HepG2 (cell line): ENCODE results near the gene C22orf31. TPM values are rescaled to one million over a fixed set of nuclear protein-coding genes. Genes with fewer than 3 reads are reported as not detected.
A peak's percentile ranks its signal among the peaks of the same experiment; 100 is the strongest.

ENCODE experiments used
- CBX5 ChIP-seq: sonication (generic); formaldehyde crosslinking; IDR thresholded peaks from 2 replicates; pipeline ENCODE4 v1.4.0; 2020; ENCODE audit warnings: missing genetic modification reagents, borderline replicate concordance
- CREB1 ChIP-seq, 2 experiments: fragments of 450-650 bp in 1 of 2; IDR thresholded peaks; 2 replicates each; pipeline ENCODE4 v1.6.1; 2016 to 2017; ENCODE audit warnings: control low read depth in 1 of 2, mild to moderate bottlenecking in 1 of 2, missing compliant biosample characterization in 1 of 2, missing genetic modification characterization in 1 of 2
- EZH2 ChIP-seq: conservative IDR thresholded peaks from 2 replicates; pipeline ENCODE4 v1.6.1; 2012; ENCODE audit warnings: mild to moderate bottlenecking, low read depth, low read length, moderate library complexity
- GATAD2A ChIP-seq: IDR thresholded peaks from 2 replicates; pipeline ENCODE4 v1.6.1; 2016
- LCORL ChIP-seq, 2 experiments: fragments of 450-650 bp in 1 of 2; sonication (generic) in 1 of 2; formaldehyde crosslinking in 1 of 2; IDR thresholded peaks; 2 replicates each; pipeline versions ENCODE4 v1.5.0 to v1.6.1; 2017 to 2020; ENCODE audit warnings: antibody characterized with exemption in 1 of 2, missing genetic modification reagents in 1 of 2
- MIXL1 ChIP-seq: IDR thresholded peaks from 2 replicates; pipeline ENCODE4 v1.6.1; 2016
- SNAPC2 ChIP-seq: sonication (generic); formaldehyde crosslinking; IDR thresholded peaks from 2 replicates; pipeline ENCODE4 v1.8.1; 2022; ENCODE audit warnings: mild to moderate bottlenecking, missing genetic modification reagents
- ZBTB7B ChIP-seq: sonication (generic); formaldehyde crosslinking; IDR thresholded peaks from 2 replicates; pipeline ENCODE4 v1.4.0; 2020; ENCODE audit warnings: missing genetic modification reagents
- ZNF367 ChIP-seq: sonication (generic); formaldehyde crosslinking; IDR thresholded peaks from 2 replicates; pipeline ENCODE4 v1.4.0; 2020; ENCODE audit warnings: missing genetic modification reagents, borderline replicate concordance
- polyA plus RNA-seq, 8 experiments: library from polyadenylated mRNA; depleted of rRNA in 3 of 8; stranded (reverse) in 7 of 8; unstranded in 1 of 8; fragments of >200 nt; fragmentation: Illumina TruSeq in 4 of 8; extraction: Trizol in 4 of 8; gene quantifications; 2 replicates each; pipeline versions ENCODE4 v1.2.1 to v1.2.3, GENCODE V29; 2011 to 2016; ENCODE audit warnings: low read depth in 4 of 8, missing spikeins in 1 of 8, mixed read lengths in 1 of 8; ENCODE audit not compliant: insufficient read depth in 1 of 8
- total RNA-seq, 5 experiments: library from RNA; depleted of rRNA; stranded (reverse); fragments of >200 nt; fragmentation: Illumina TruSeq; extraction: Trizol; gene quantifications; 2 replicates each; pipeline ENCODE4 v1.2.3, GENCODE V29; 2016; ENCODE audit warnings: low read depth in 1 of 5
- TF ChIP-seq, protein P1 (sequence below): sonication (generic); formaldehyde crosslinking; IDR thresholded peaks from 2 replicates; pipeline ENCODE4 v1.5.1; 2020; ENCODE audit warnings: mild to moderate bottlenecking, missing genetic modification reagents
- TF ChIP-seq, protein P2 (sequence below): sonication (generic); formaldehyde crosslinking; IDR thresholded peaks from 2 replicates; pipeline ENCODE4 v1.5.0; 2020; ENCODE audit warnings: mild to moderate bottlenecking, missing genetic modification reagents
- TF ChIP-seq, protein P3 (sequence below): sonication (generic); formaldehyde crosslinking; conservative IDR thresholded peaks from 2 replicates; pipeline ENCODE4 v1.4.0; 2020; ENCODE audit warnings: mild to moderate bottlenecking, missing genetic modification reagents, moderate library complexity
- TF ChIP-seq, protein P4 (sequence below): sonication (generic); formaldehyde crosslinking; IDR thresholded peaks from 2 replicates; pipeline ENCODE4 v1.4.0; 2020; ENCODE audit warnings: mild to moderate bottlenecking, missing genetic modification reagents, borderline replicate concordance

The C22orf31 gene
- total and polyA plus RNA-seq, 2 of the 13 experiments (the other 11 are each of a cell fraction or from before 2014, with no cell fraction given): not detected

DNA sequence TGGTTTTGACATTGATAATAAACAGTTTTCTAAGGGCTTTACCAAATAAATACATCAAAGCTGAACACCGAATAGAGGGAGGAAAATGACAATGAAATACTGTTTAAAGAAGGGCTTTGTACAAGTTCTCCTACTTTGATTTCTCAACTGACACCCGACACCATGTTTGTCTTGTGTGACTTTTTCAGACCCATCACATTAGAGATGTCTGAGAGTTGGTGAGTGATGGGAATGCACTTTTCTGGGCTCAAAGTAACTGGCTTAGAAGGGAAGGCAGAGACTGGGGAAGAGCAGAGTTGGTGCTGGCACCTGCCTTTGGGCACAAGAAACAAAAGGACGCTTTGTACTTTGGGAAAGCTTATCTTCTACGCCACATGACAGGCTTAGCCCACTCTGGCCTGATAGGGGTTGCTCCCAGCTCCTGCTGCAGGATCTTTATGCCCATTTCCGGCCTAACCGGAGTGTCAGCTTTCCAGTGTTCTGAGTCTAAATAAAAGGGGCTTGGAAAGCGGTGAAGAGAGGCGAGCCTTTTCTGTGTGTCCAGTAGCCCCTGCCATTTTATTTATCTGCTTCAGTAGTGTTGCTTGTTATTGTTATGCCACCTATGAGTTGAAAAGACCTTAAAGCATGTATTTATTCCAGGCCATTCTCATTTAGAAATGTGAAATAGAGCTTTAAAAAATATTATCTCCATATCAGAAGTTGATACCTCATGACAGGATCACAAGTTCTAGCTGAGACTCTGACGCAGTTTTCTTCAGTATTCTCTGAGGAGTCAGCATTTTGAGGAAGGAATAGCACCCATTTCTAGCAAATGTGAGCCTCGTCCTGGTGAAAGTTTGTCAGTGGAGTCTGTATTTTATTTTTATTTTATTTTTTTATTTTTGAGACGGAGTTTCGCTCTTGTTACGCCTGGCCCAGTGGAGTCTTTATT lies 35.4 kb upstream of the C22orf31 start (continued):
- TF ChIP-seq, protein P1, sequence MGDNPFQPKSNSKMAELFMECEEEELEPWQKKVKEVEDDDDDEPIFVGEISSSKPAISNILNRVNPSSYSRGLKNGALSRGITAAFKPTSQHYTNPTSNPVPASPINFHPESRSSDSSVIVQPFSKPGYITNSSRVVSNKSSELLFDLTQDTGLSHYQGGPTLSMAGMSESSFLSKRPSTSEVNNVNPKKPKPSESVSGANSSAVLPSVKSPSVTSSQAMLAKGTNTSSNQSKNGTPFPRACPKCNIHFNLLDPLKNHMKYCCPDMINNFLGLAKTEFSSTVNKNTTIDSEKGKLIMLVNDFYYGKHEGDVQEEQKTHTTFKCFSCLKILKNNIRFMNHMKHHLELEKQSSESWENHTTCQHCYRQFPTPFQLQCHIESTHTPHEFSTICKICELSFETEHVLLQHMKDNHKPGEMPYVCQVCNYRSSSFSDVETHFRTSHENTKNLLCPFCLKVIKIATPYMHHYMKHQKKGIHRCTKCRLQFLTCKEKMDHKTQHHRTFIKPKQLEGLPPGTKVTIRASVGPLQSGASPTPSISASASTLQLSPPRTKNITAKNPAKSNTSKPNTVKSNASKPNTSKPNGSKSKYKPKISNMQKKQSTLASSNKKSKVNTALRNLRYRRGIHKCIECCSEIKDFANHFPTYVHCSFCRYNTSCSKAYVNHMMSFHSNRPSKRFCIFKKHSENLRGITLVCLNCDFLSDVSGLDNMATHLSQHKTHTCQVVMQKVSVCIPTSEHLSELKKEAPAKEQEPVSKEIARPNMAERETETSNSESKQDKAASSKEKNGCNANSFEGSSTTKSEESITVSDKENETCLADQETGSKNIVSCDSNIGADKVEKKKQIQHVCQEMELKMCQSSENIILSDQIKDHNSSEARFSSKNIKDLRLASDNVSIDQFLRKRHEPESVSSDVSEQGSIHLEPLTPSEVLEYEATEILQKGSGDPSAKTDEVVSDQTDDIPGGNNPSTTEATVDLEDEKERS (CRISPR knock-in tag): peak; percentile 28; the same call in 1 of the 2 replicates
- peak; percentile 60; the same call in 1 of the 2 replicates for TF ChIP-seq SNAPC2 (CRISPR knock-in tag)
- 0 out of 2 replicates have a peak, but pooled peaks have one; percentile 13 for TF ChIP-seq CBX5
- peak; percentile 96 for TF ChIP-seq GATAD2A (CRISPR knock-in tag)
- TF ChIP-seq EZH2: no peak
- TF ChIP-seq ZNF367 (CRISPR knock-in tag): no peak
- TF ChIP-seq, protein P2, sequence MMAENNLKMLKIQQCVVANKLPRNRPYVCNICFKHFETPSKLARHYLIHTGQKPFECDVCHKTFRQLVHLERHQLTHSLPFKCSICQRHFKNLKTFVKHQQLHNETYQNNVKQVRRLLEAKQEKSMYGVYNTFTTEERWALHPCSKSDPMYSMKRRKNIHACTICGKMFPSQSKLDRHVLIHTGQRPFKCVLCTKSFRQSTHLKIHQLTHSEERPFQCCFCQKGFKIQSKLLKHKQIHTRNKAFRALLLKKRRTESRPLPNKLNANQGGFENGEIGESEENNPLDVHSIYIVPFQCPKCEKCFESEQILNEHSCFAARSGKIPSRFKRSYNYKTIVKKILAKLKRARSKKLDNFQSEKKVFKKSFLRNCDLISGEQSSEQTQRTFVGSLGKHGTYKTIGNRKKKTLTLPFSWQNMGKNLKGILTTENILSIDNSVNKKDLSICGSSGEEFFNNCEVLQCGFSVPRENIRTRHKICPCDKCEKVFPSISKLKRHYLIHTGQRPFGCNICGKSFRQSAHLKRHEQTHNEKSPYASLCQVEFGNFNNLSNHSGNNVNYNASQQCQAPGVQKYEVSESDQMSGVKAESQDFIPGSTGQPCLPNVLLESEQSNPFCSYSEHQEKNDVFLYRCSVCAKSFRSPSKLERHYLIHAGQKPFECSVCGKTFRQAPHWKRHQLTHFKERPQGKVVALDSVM: no peak
- TF ChIP-seq, protein P3, sequence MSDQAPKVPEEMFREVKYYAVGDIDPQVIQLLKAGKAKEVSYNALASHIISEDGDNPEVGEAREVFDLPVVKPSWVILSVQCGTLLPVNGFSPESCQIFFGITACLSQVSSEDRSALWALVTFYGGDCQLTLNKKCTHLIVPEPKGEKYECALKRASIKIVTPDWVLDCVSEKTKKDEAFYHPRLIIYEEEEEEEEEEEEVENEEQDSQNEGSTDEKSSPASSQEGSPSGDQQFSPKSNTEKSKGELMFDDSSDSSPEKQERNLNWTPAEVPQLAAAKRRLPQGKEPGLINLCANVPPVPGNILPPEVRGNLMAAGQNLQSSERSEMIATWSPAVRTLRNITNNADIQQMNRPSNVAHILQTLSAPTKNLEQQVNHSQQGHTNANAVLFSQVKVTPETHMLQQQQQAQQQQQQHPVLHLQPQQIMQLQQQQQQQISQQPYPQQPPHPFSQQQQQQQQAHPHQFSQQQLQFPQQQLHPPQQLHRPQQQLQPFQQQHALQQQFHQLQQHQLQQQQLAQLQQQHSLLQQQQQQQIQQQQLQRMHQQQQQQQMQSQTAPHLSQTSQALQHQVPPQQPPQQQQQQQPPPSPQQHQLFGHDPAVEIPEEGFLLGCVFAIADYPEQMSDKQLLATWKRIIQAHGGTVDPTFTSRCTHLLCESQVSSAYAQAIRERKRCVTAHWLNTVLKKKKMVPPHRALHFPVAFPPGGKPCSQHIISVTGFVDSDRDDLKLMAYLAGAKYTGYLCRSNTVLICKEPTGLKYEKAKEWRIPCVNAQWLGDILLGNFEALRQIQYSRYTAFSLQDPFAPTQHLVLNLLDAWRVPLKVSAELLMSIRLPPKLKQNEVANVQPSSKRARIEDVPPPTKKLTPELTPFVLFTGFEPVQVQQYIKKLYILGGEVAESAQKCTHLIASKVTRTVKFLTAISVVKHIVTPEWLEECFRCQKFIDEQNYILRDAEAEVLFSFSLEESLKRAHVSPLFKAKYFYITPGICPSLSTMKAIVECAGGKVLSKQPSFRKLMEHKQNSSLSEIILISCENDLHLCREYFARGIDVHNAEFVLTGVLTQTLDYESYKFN (CRISPR knock-in tag): peak; percentile 77
- TF ChIP-seq MIXL1 (CRISPR knock-in tag): peak; percentile 85
- peak; percentile 28; the same call in 1 of the 2 replicates for TF ChIP-seq ZBTB7B (CRISPR knock-in tag)
- TF ChIP-seq LCORL (IDR thresholded peaks at IDR 0.05): no peak
- TF ChIP-seq LCORL (CRISPR knock-in tag; IDR thresholded peaks at IDR 0.05): 0 out of 2 replicates have a peak, but pooled peaks have one; percentile 22
- TF ChIP-seq, protein P4, sequence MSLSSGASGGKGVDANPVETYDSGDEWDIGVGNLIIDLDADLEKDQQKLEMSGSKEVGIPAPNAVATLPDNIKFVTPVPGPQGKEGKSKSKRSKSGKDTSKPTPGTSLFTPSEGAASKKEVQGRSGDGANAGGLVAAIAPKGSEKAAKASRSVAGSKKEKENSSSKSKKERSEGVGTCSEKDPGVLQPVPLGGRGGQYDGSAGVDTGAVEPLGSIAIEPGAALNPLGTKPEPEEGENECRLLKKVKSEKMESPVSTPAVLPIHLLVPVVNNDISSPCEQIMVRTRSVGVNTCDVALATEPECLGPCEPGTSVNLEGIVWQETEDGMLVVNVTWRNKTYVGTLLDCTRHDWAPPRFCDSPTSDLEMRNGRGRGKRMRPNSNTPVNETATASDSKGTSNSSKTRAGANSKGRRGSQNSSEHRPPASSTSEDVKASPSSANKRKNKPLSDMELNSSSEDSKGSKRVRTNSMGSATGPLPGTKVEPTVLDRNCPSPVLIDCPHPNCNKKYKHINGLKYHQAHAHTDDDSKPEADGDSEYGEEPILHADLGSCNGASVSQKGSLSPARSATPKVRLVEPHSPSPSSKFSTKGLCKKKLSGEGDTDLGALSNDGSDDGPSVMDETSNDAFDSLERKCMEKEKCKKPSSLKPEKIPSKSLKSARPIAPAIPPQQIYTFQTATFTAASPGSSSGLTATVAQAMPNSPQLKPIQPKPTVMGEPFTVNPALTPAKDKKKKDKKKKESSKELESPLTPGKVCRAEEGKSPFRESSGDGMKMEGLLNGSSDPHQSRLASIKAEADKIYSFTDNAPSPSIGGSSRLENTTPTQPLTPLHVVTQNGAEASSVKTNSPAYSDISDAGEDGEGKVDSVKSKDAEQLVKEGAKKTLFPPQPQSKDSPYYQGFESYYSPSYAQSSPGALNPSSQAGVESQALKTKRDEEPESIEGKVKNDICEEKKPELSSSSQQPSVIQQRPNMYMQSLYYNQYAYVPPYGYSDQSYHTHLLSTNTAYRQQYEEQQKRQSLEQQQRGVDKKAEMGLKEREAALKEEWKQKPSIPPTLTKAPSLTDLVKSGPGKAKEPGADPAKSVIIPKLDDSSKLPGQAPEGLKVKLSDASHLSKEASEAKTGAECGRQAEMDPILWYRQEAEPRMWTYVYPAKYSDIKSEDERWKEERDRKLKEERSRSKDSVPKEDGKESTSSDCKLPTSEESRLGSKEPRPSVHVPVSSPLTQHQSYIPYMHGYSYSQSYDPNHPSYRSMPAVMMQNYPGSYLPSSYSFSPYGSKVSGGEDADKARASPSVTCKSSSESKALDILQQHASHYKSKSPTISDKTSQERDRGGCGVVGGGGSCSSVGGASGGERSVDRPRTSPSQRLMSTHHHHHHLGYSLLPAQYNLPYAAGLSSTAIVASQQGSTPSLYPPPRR (CRISPR knock-in tag): peak; percentile 95; the same call in 1 of the 2 replicates
- no peak for TF ChIP-seq CREB1 (IDR thresholded peaks at IDR 0.05)
- peak; percentile 54; the same call in 1 of the 2 replicates for TF ChIP-seq CREB1 (CRISPR knock-in tag; IDR thresholded peaks at IDR 0.05)
